SJSA1 (cell line): ENCODE measurements around the gene MARCHF10. TPM values are rescaled to one million over a fixed set of nuclear protein-coding genes. Genes with fewer than 3 reads are reported as not detected.

ENCODE experiments used
- DNase-seq, 2 experiments: peaks; one replicate each; pipeline ENCODE4 v3.0.0-alpha.2; 2015 to 2020; ENCODE audit warnings: low spot score in 2 of 2, low read depth in 1 of 2
- H3K27ac ChIP-seq: fragments of 250-450 bp; sonication (Bioruptor Pico); 2 replicates; pipeline ENCODE4 v1.5.1; 2020; ENCODE audit warnings: mild to moderate bottlenecking, moderate library complexity
- H3K27me3 ChIP-seq: fragments of 250-450 bp; sonication (Bioruptor Pico); replicated peaks from 2 replicates; pipeline ENCODE4 v1.5.1; 2020; ENCODE audit warnings: mild to moderate bottlenecking, moderate library complexity
- H3K36me3 ChIP-seq: fragments of 250-450 bp; sonication (Bioruptor Pico); 2 replicates; pipeline ENCODE4 v1.5.1; 2020; ENCODE audit warnings: mild to moderate bottlenecking
- H3K4me1 ChIP-seq: fragments of 250-450 bp; sonication (Bioruptor Pico); replicated peaks from 2 replicates; pipeline ENCODE4 v1.6.1; 2021; ENCODE audit warnings: mild to moderate bottlenecking
- H3K4me3 ChIP-seq: fragments of 250-450 bp; sonication (Bioruptor Pico); 2 replicates; pipeline ENCODE4 v1.5.1; 2020; ENCODE audit warnings: mild to moderate bottlenecking
- H3K9me3 ChIP-seq: fragments of 250-450 bp; sonication (Bioruptor Pico); replicated peaks from 2 replicates; pipeline ENCODE4 v1.5.1; 2020; ENCODE audit warnings: mild to moderate bottlenecking
- total RNA-seq: library from RNA; depleted of rRNA; stranded (reverse); fragments of >200 nt; shearing (Covaris generic); gene quantifications from 2 replicates; pipeline ENCODE4 v1.2.3, GENCODE V29; 2014

Gene MARCHF10
- total RNA-seq, 1 experiment from 2014 or later = 0.71 TPM

DNA sequence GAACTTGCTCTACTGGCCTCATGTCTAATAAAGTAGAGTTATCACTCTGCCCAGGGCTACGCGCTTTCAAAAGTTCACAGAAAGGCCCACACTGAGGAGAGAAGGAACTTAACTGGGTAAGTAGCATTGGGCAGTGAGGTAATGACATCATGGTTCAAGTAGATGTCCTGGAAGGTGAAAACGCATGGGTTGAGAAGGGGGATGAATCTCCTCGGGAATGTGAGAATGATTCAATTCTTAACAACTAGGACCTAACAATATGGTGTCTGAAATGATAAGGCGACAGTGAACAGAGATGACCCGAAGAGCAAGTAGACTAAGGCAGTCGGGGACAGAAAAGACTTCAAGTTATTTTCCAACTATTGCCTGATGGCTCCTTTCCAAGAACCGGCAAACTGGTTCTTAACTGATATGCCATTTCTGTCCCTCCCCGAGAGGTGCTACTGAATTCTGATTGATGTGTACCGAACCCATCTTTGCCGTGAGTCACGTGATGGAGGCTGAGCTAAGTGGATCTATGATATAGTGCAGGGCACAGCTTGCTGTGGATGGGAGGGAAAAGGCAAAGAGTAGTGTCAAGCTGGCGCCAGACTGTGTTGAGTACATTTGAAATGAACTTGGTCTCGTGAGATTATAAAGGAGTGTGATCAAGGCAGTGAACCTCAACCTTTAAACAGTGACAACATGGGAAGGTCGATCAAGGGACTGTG is 44.1 kb downstream of the MARCHF10 start:
- H3K9me3 ChIP-seq = no peaks in the 10 kb centered on the region
- H3K36me3 ChIP-seq = no peaks in the 10 kb centered on the region
- H3K4me3 ChIP-seq = no peak overlapping the region
- peaks cover 24% of the 10 kb centered on the region for H3K4me1 ChIP-seq
- DNase-seq = no peak
- H3K27ac ChIP-seq = no peak overlapping the region
- no peaks in the 10 kb centered on the region for H3K27me3 ChIP-seq

DNA sequence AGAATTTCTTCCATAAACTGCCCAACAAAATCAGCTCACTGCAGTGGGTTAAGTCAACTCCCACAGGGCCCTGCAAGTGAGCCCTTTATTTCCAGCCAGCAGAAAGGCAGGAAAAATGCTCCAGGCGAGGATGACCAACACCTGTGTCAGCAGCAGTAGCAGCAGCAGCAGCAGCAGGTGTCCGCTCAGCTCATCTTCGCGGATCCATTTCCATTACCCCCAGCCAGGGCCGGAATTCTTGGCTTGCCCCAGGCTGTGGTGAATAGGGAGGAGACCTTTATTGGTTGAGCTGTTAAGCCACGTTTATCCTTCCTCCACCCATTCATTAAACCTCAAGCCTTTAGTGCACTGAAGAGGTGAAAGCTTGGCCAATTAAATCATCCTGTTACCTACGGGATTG is 46.2 kb downstream of the MARCHF10 start:
- no peak overlapping the region for H3K4me3 ChIP-seq
- H3K27ac ChIP-seq = no peak overlapping the region
- H3K9me3 ChIP-seq = no peaks in the 10 kb centered on the region
- H3K36me3 ChIP-seq = no peaks in the 10 kb centered on the region
- no peaks in the 10 kb centered on the region for H3K27me3 ChIP-seq
- no peak for DNase-seq
- peaks cover 23% of the 10 kb centered on the region for H3K4me1 ChIP-seq

DNA sequence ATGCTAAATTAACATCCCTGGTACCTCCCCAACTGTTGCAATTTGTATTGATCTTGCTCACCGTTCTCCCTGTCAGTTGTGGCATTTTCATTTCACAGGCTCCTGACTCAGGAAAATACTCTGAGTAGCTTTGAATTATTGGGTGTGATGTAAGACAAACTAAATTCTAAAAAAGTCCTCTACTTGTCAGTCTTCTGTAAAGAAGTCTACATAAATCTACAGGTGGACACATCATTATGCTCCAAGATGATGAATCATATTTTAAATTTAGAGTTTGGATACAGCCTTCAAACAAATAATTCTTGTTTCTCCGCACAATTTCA is 47.2 kb downstream of the MARCHF10 start:
- Histone ChIP-seq H3K4me1 (peaks cover 19% of the 10 kb centered on the region), H3K27me3 (no peaks in the 10 kb centered on the region), H3K27ac (no peak overlapping the region), H3K4me3 (no peak overlapping the region), H3K9me3 (no peaks in the 10 kb centered on the region), H3K36me3 (no peaks in the 10 kb centered on the region)
- no peak for DNase-seq

DNA sequence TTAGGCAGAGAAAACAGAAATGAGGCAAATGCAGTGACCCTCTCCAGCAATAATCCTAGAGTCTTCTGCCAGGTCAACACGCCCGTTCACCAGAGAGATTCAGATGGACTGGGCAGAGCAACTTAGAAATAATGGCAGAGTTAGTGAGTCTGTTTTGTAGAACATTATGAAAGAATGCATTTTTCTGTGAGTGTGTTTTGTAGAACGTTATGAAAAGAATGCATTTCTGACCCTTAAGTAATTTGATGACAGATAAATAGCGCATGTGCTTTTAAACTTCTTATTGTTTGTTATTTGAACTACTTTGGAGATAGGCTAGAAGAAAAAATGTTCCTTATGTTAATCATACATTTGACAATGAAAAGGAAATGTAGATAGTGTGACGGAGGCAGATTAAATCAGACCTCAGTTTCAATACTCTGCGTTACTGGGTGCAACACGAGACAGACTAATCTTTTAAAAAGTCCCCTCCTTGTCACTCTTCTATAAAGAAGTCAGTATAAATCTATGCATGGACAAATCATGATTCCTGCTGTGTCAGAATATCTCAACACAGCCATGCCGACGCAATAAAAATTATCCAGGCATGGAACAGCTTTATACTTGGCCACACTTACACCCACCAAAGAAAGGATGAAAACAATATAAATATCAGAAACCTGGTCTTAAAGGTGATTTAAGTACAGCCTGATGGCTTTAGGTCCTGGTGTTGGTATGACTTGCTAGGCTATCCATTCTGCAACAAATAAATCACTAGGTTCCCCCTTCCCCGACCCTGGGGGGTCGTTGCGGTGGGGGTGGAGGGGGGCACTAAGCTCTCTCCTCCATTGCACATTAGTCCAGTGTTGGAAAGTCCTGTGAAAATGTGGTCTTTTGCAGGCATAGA is 47.8 kb downstream of the MARCHF10 start:
- peak in 1 of 2 experiments; percentile 60 for DNase-seq
- Histone ChIP-seq H3K27ac (peak overlapping the region; percentile 52), H3K4me1 (peaks cover 19% of the 10 kb centered on the region), H3K9me3 (no peaks in the 10 kb centered on the region), H3K36me3 (no peaks in the 10 kb centered on the region), H3K27me3 (no peaks in the 10 kb centered on the region), H3K4me3 (no peak overlapping the region)

DNA sequence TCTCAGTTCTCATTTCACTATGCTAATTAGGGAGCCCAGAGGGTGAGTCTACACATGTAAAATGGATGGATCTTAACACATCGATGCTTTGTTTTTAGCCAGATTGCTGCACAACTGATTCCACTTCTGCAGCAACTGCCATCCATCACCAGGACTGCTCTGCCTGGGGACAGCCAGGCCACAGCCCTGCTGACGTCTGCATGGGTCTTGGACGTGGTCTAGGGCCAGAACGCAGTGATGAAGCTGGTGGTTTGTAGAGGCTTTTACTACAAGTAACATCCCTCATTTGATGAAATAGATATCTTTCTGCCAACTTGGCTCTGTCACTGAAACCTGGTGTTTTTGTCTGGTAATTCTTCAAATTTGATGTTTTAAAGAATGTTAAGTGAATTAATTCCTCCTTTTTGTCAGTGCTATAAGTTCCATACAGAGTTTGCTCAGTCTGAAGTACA is 50.6 kb downstream of the MARCHF10 start:
- no peaks in the 10 kb centered on the region for H3K36me3 ChIP-seq
- DNase-seq = no peak
- peaks cover 19% of the 10 kb centered on the region for H3K4me1 ChIP-seq
- no peak overlapping the region for H3K27ac ChIP-seq
- H3K27me3 ChIP-seq = no peaks in the 10 kb centered on the region
- no peaks in the 10 kb centered on the region for H3K9me3 ChIP-seq
- no peak overlapping the region for H3K4me3 ChIP-seq

DNA sequence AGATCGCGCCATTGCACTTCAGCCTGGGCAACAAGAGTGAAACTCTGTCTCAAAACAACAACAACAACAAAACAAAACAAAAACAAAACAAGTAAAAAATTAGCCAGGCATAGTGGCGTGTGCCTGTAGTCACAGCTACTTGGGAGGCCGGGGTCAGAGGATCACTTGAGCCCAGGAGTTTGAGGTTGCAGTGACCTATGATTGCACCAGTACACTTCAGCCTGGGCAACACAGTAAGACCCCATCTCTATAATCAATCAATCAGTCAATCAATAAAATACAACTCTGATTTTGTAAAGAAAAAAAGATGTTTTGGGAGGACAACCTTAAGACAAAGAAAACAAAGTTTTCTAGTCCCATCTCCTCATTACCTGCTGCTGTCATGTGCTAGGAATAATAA is 51.9 kb downstream of the MARCHF10 start:
- Histone ChIP-seq H3K9me3 (no peaks in the 10 kb centered on the region), H3K4me3 (no peak overlapping the region), H3K36me3 (no peaks in the 10 kb centered on the region), H3K27ac (no peak overlapping the region), H3K27me3 (no peaks in the 10 kb centered on the region), H3K4me1 (peaks cover 19% of the 10 kb centered on the region)
- no peak for DNase-seq

DNA sequence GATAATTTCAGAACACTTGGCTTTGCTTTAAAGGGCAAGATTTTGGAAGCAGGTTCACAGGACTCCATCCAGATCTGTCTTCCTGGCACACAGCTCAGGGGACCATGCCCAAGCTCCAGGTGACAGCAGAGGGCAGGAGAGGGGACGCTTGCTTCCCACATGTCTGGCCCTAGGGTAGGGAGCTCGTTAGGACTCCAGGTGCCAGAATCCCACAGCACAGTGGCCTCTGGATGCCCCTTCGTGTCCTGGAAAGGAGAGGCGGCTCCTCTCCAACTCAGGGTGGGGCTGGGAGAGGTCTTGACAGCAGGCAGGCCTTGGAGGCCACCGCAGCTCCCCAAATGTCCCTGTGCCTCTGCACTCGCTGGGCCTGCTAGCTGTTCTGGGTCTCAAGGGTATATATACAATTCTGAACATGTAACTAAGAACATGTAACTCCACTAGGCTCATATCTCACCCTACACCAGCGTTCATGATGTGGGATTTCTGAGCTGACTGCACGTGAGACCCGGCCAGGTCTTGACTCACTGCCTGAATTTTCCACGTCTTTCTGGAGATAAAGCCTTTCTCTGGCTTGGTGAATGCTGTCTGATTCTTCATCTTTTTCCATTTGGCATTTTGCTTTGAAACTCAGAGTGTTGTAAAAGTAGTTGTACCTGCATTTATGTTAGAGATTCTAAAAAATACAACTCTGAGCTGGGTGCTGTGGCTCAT is 52.8 kb downstream of the MARCHF10 start:
- Histone ChIP-seq H3K27ac (no peak overlapping the region), H3K9me3 (no peaks in the 10 kb centered on the region), H3K27me3 (no peaks in the 10 kb centered on the region), H3K36me3 (no peaks in the 10 kb centered on the region), H3K4me1 (peaks cover 11% of the 10 kb centered on the region), H3K4me3 (no peak overlapping the region)
- no peak for DNase-seq

DNA sequence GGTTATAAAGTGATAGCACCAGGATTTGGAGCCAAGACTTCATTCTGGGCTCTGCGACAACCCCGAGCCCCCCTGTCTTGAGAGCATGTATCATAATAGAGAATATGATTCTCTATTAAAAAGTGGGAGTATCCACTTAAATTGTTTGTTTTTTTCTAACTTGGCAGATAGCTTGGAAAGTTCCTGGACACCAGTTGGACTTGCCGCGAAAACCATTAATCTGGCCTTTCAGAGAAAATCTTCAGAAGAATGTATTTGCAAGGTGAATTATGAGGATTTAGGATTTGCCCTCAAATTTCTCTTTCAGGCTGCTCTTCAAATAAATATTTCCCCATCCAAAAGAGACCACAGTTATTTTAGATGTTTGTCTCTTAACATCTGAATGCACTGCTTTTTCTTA is 53.5 kb downstream of the MARCHF10 start:
- Histone ChIP-seq H3K27me3 (no peaks in the 10 kb centered on the region), H3K4me1 (peaks cover 4% of the 10 kb centered on the region), H3K4me3 (no peak overlapping the region), H3K9me3 (no peaks in the 10 kb centered on the region), H3K36me3 (no peaks in the 10 kb centered on the region), H3K27ac (no peak overlapping the region)
- DNase-seq = no peak

DNA sequence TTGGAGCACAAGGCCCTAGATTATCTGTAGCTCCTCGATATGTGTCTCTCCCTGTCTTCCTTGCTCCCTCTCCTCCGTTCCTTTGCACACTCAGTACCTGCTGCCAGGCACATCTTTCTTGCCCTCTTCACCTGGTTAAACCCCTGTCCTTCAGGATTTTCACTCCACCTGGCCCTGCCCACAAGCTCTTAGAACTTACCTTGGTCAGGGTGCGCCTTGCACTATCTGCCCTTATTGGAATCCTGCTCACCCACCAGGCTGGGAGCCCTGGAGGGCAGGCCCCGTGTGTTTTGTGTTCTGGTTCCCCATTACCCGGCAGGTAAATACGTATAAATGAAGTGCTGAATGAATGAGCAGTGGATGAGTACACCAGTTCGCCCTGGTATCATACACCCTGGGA is 54.6 kb downstream of the MARCHF10 start:
- DNase-seq = no peak
- Histone ChIP-seq H3K27ac (no peak overlapping the region), H3K4me1 (no peaks in the 10 kb centered on the region), H3K4me3 (no peak overlapping the region), H3K27me3 (no peaks in the 10 kb centered on the region), H3K36me3 (no peaks in the 10 kb centered on the region), H3K9me3 (no peaks in the 10 kb centered on the region)

DNA sequence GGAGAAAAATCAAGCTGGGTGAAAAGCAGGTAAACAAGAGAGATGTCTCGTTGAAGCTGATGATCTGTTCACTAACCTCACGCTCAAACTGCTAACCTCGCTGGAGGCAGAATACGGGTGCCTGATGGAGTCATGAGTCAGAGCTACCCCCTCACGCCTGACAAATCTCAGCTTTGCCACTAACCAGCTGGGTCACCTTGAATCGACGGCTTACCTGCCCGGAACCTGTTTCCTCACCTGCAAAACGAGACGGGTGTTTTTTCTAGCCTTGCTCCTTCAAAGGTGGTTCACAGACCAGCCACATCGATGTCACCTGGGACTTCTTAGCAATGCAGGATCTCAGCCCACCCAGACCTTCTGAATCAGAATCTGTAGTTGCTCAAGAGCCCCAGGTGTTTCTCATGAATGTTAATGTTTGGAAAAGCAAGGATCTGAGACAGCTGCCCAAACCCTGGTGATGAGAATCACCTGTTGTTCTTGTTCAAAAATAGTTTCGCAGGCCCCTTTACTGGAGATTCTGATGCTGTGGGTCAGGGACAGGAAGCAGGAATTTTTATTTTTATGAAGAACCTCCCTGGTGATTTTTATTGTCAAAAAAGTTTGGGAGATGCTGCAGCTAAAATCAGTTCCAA is 56.9 kb downstream of the MARCHF10 start:
- Histone ChIP-seq H3K4me3 (no peak overlapping the region), H3K4me1 (no peaks in the 10 kb centered on the region), H3K27ac (no peak overlapping the region), H3K9me3 (no peaks in the 10 kb centered on the region), H3K36me3 (no peaks in the 10 kb centered on the region), H3K27me3 (no peaks in the 10 kb centered on the region)
- no peak for DNase-seq

DNA sequence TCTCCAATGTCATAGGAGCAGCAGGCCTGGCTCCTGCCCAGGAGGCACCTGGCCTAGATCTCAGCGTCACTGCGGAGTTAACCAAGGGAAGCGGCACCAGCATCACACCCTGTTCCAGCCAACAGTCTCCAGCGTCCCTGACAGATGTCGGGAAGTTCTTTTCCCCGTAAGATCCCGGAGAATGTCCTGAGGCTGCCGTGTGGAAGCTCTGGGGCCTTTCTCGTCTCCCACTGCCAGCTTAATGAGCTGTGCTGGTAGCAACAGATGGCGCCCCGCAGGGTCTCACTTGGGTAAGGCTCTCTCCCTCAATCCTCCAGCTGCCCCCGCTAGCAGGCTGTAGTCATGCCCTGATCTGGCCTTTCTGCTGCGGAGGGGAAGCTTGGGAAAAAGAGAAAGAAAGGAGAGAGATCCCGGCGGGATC is 57.5 kb downstream of the MARCHF10 start:
- Histone ChIP-seq H3K4me1 (no peaks in the 10 kb centered on the region), H3K27ac (no peak overlapping the region), H3K36me3 (no peaks in the 10 kb centered on the region), H3K27me3 (no peaks in the 10 kb centered on the region), H3K9me3 (no peaks in the 10 kb centered on the region), H3K4me3 (no peak overlapping the region)
- no peak for DNase-seq

DNA sequence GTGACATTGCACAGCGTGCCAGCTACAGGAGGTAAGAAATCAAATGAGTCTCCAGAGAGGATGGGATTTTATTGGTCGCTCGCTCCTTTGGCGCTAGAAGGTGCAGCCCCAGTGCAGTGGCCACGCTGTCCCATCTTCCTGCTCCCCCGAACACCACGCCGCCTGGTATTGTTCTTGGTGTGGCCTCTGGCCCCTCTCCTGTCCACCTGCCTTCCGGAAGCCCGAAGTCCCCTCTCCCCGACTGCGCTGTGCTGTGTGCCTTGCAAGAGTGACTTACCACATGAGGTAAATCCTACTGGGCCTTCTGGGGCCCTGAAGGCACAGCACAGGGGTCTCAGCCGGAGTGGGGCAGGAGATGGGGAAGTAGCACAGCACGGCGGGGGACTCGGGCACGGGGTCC is 58.2 kb downstream of the MARCHF10 start:
- no peak overlapping the region for H3K4me3 ChIP-seq
- no peaks in the 10 kb centered on the region for H3K36me3 ChIP-seq
- no peak overlapping the region for H3K27ac ChIP-seq
- no peaks in the 10 kb centered on the region for H3K4me1 ChIP-seq
- H3K27me3 ChIP-seq = no peaks in the 10 kb centered on the region
- DNase-seq = no peak
- H3K9me3 ChIP-seq = no peaks in the 10 kb centered on the region

DNA sequence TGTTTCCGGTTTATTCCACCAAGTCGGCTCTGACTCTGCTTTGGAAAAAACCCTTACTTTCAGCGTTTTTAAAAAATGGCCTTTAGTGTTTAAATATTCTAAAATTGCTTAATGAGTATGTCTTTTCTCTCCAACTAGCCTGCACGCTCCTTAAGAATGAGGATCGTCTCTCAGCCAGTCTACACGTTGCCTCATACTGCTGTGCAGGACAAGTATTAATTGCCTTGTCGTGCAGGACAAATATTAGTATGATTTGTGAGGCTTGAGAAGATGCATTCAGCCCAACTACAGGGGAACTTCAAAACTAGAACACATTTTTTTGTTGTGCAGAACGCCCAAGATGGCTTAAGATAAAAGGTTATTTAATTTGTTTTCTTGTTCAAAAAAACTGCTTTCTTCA is 61.2 kb downstream of the MARCHF10 start:
- no peak overlapping the region for H3K27ac ChIP-seq
- H3K36me3 ChIP-seq = no peaks in the 10 kb centered on the region
- H3K27me3 ChIP-seq = no peaks in the 10 kb centered on the region
- no peaks in the 10 kb centered on the region for H3K4me1 ChIP-seq
- no peak for DNase-seq
- no peaks in the 10 kb centered on the region for H3K9me3 ChIP-seq
- H3K4me3 ChIP-seq = no peak overlapping the region
